Esophagus squamous epithelium (tissue), 4 donors: ENCODE data around the gene RNF121.

Experiments used
- CTCF ChIP-seq, 6 experiments: fragments of 450-650 bp in 4 of 6; fragments of 200-600 bp in 2 of 6; sonication (generic) in 2 of 6; IDR thresholded peaks; one replicate each; pipeline ENCODE4 v1.5.1; 2016 to 2019; ENCODE audit warnings: antibody characterized with exemption in 6 of 6, mild to moderate bottlenecking in 4 of 6, moderate library complexity in 4 of 6
- POLR2A ChIP-seq, 4 donors: fragments of 450-650 bp; IDR thresholded peaks; one replicate each; pipeline ENCODE4 v1.6.1; 2017; ENCODE audit warnings: antibody characterized with exemption in 4 of 4, mild to moderate bottlenecking in 4 of 4, moderate library complexity in 3 of 4

GRCh38 chr11:71994786-71995185 lies 65.9 kb downstream of the RNF121 start:
- no peak for TF ChIP-seq CTCF (IDR thresholded peaks at IDR 0.05)
- TF ChIP-seq POLR2A (IDR thresholded peaks at IDR 0.05), result no peak
